ENCODE results near the gene RAB8B. TPM values are rescaled to one million over a fixed set of nuclear protein-coding genes. Genes with fewer than 3 reads are reported as not detected.

Gene RAB8B
- total and polyA plus RNA-seq, 12 donors: 5.2 to 54.4 (median 35.5) TPM

- intact Hi-C loops (cut with DNase I): loop anchor here in 1 of 2 donors (10.0 kb wide), 1 partner anchor 242 kb away; no protein-coding TSS in a partner anchor
- DNase-seq: no peak
- Histone ChIP-seq H3K9me3 (replicated peaks in 1 of 3) (no peaks in the 10 kb centered on the region), H3K4me3 (no peak overlapping the region), H3K36me3 (replicated peaks in 1 of 2) (no peaks in the 10 kb centered on the region), H3K4me1 (replicated peaks in 1 of 2) (no peaks in the 10 kb centered on the region), H3K27ac (no peak overlapping the region), H3K27me3 (no peaks in the 10 kb centered on the region)
- TF ChIP-seq POLR2A (IDR thresholded peaks at IDR 0.05) (no peak), CTCF (IDR thresholded peaks at IDR 0.05) (no peak)
- whole genome bisulfite sequencing, 4 donors: 78 to 90% (median 85%) methylated on average over 4 of the region's 4 CpGs
Observed at GRCh38 chr15:63163217-63163616, 26.2 kb upstream of the RAB8B start.

GRCh38 chr15:63165166-63165859 is 24.1 kb upstream of the RAB8B start:
- no peaks in the 10 kb centered on the region for H3K36me3 ChIP-seq (replicated peaks in 1 of 2)
- H3K27me3 ChIP-seq: no peaks in the 10 kb centered on the region
- no peak for DNase-seq
- no peak overlapping the region for H3K4me3 ChIP-seq
- H3K9me3 ChIP-seq (replicated peaks in 1 of 3): no peaks in the 10 kb centered on the region
- 79 to 88% (median 87%) methylated on average over 6 of the region's 6 CpGs for WGBS, 4 donors
- intact Hi-C loops (cut with DNase I): loop anchor here in 1 of 2 donors (10.0 kb wide), 1 partner anchor 239 kb away; no protein-coding TSS in a partner anchor
- no peak overlapping the region for H3K27ac ChIP-seq
- H3K4me1 ChIP-seq (replicated peaks in 1 of 2): no peaks in the 10 kb centered on the region
- TF ChIP-seq POLR2A (IDR thresholded peaks at IDR 0.05): no peak
- no peak for TF ChIP-seq CTCF (IDR thresholded peaks at IDR 0.05)

- Histone ChIP-seq H3K4me1 (replicated peaks in 1 of 2) (no peaks in the 10 kb centered on the region), H3K27ac (no peak overlapping the region), H3K36me3 (replicated peaks in 1 of 2) (no peaks in the 10 kb centered on the region), H3K4me3 (no peak overlapping the region), H3K27me3 (no peaks in the 10 kb centered on the region), H3K9me3 (replicated peaks in 1 of 3) (no peaks in the 10 kb centered on the region)
- intact Hi-C loops (cut with DNase I): loop anchor here in 1 of 2 donors (10.0 kb wide), 1 partner anchor 239 kb away; no protein-coding TSS in a partner anchor
- TF ChIP-seq CTCF (IDR thresholded peaks at IDR 0.05) (peak in 2 of 6 experiments; percentile 8 to 23), POLR2A (IDR thresholded peaks at IDR 0.05) (no peak)
- DNase-seq: no peak
- 71 to 96% (median 88%) methylated on average over 2 of the region's 2 CpGs for WGBS, 4 donors
Observed at GRCh38 chr15:63166219-63166618, 23.2 kb upstream of the RAB8B start.

- intact Hi-C loops (cut with DNase I): loop anchor here in 1 of 2 donors (10.0 kb wide), 1 partner anchor 235 kb away; no protein-coding TSS in a partner anchor
- no peak for DNase-seq
- TF ChIP-seq POLR2A (IDR thresholded peaks at IDR 0.05) (no peak), CTCF (IDR thresholded peaks at IDR 0.05) (no peak)
Observed at GRCh38 chr15:63169788-63170187, 19.6 kb upstream of the RAB8B start.

More at GRCh38 chr15:63169788-63170187, 19.6 kb upstream of the RAB8B start:
- 82 to 100% (median 86%) methylated on average over 1 to 2 of the region's 2 CpGs for WGBS, 4 donors
- H3K4me3 ChIP-seq: no peak overlapping the region
- H3K27me3 ChIP-seq: no peaks in the 10 kb centered on the region
- H3K27ac ChIP-seq: no peak overlapping the region
- no peaks in the 10 kb centered on the region for H3K4me1 ChIP-seq (replicated peaks in 1 of 2)
- H3K9me3 ChIP-seq (replicated peaks in 1 of 3): no peaks in the 10 kb centered on the region
- no peaks in the 10 kb centered on the region for H3K36me3 ChIP-seq (replicated peaks in 1 of 2)
